HG03196 (cell line): ENCODE data around the gene SLC35G1.

Experiments used
- ATAC-seq: cut with Tn5 transposase; IDR thresholded peaks from one replicate; pipeline ENCODE4 v1.9.1; 2021; ENCODE audit not compliant: unreplicated experiment

Gene SLC35G1

GRCh38 chr10:93947055-93947454 lies 53.3 kb downstream of the SLC35G1 start:
- no peak for ATAC-seq

GRCh38 chr10:93947524-93947923 lies 53.7 kb downstream of the SLC35G1 start:
- no peak for ATAC-seq

DNA sequence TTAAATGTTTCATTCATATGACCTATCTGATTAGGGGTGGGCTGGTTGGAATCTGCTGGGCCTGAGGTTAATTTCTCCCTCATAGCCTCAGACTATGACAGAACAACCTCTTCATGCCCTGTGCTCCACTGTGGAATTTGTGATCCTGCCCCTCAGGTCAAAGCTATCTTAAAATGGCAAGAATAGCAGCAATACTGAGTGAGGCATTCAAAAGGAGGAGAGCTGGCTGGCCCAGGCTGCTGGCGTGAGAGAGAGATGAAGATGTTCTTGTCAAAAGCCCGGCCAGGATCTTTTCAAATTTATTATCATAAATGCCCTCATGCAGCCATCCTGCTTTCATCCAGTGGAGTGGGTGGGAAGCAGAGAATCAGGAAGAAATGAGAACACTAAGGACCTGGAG lies 58.1 kb downstream of the SLC35G1 start:
- ATAC-seq, result no peak
